Sigmoid colon (tissue), 7 donors: ENCODE data around the gene RHBDL3. TPM values are rescaled to one million over a fixed set of nuclear protein-coding genes. Genes with fewer than 3 reads are reported as not detected.

Source experiments
- DNase-seq: peaks from one replicate; pipeline ENCODE4 v3.0.0-alpha.2; 2019
- H3K27ac ChIP-seq, 4 donors: fragments of 200-600 bp; sonication (generic); one replicate each; pipeline ENCODE4 v1.5.1; 2016 to 2019; ENCODE audit warnings: mild to moderate bottlenecking in 1 of 4
- H3K27me3 ChIP-seq, 3 donors: fragments of 200-600 bp; sonication (generic); one replicate each; pipeline ENCODE4 v1.5.1; 2019; ENCODE audit warnings: mild to moderate bottlenecking in 1 of 3
- H3K36me3 ChIP-seq, 4 donors: fragments of 200-600 bp; sonication (generic); one replicate each; pipeline ENCODE4 v1.5.1; 2016 to 2019
- H3K4me1 ChIP-seq, 4 donors: fragments of 200-600 bp; sonication (generic); one replicate each; pipeline ENCODE4 v1.5.1; 2017 to 2019
- H3K4me3 ChIP-seq, 4 donors: fragments of 200-600 bp; sonication (generic); one replicate each; pipeline ENCODE4 v1.5.1; 2017 to 2019; ENCODE audit warnings: mild to moderate bottlenecking in 2 of 4, moderate library complexity in 1 of 4
- H3K9me3 ChIP-seq, 4 donors: fragments of 200-600 bp in 3 of 4; sonication (generic) in 3 of 4; one replicate each; pipeline versions ENCODE4 v1.5.1 to v1.6.1; 2013 to 2019
- CTCF ChIP-seq, 4 experiments: fragments of 450-650 bp in 3 of 4; fragments of 200-600 bp in 1 of 4; IDR thresholded peaks; one replicate each; pipeline ENCODE4 v1.5.1; 2016 to 2019; ENCODE audit warnings: antibody characterized with exemption in 4 of 4, mild to moderate bottlenecking in 3 of 4, moderate library complexity in 2 of 4
- EP300 ChIP-seq, 4 donors: sonication (generic); formaldehyde crosslinking; IDR thresholded peaks; one replicate each; pipeline ENCODE4 v1.6.1; 2017; ENCODE audit warnings: antibody characterized with exemption in 4 of 4
- POLR2A ChIP-seq, 2 donors: fragments of 450-650 bp; IDR thresholded peaks; one replicate each; pipeline ENCODE4 v1.6.1; 2016; ENCODE audit warnings: antibody characterized with exemption in 2 of 2, mild to moderate bottlenecking in 2 of 2, moderate library complexity in 2 of 2
- POLR2AphosphoS5 ChIP-seq, 4 donors: sonication (generic); formaldehyde crosslinking; IDR thresholded peaks; one replicate each; pipeline ENCODE4 v1.6.1; 2017; ENCODE audit warnings: antibody characterized with exemption in 4 of 4
- WGBS, 2 donors: extraction: QIAGEN DNeasy Blood & Tissue Kit; methylation state at CpG; one replicate each; pipeline ENCODE4 v1.1.7; 2013; 5-methylcytosine and 5-hydroxymethylcytosine counted together
- intact Hi-C: fragments of 100-400 bp; cut with DNase I; formaldehyde crosslinking; loops from one replicate; pipeline ENCODE4 v1.15.1; 2023
- polyA plus RNA-seq, 3 donors: library from polyadenylated mRNA; stranded (reverse); fragments of 200-250 nt; gene quantifications; one replicate each; pipeline ENCODE4 v1.2.3, GENCODE V29; 2013
- total RNA-seq, 4 donors: library from RNA; depleted of rRNA; stranded (reverse); fragments of >200 nt; gene quantifications; one replicate each; pipeline ENCODE4 v1.1.0, GENCODE V29; 2016
- donor health status: healthy with polysubstance abuse.
- donor health status: Bipolar disorder and iron deficiency.
- donor health status: healthy.

The RHBDL3 gene
- total and polyA plus RNA-seq, 7 donors: 0.23 to 0.83 (median 0.61) TPM; not detected in 1

- no peaks in the 10 kb centered on the region for H3K4me1 ChIP-seq
- no peaks in the 10 kb centered on the region for H3K36me3 ChIP-seq
- TF ChIP-seq CTCF (IDR thresholded peaks at IDR 0.05) (no peak), EP300 (IDR thresholded peaks at IDR 0.05) (no peak), POLR2AphosphoS5 (IDR thresholded peaks at IDR 0.05) (no peak), POLR2A (IDR thresholded peaks at IDR 0.05) (no peak)
- no peak for DNase-seq
- WGBS, 2 donors: 84 to 89% methylated on average over 9 of the region's 9 CpGs
- H3K9me3 ChIP-seq: no peaks in the 10 kb centered on the region
- H3K4me3 ChIP-seq: no peak overlapping the region
- intact Hi-C loops: no loop called here
- no peaks in the 10 kb centered on the region for H3K27me3 ChIP-seq
- H3K27ac ChIP-seq: no peak overlapping the region
Observed at GRCh38 chr17:32289471-32290070, 23.9 kb downstream of the RHBDL3 start.

DNA sequence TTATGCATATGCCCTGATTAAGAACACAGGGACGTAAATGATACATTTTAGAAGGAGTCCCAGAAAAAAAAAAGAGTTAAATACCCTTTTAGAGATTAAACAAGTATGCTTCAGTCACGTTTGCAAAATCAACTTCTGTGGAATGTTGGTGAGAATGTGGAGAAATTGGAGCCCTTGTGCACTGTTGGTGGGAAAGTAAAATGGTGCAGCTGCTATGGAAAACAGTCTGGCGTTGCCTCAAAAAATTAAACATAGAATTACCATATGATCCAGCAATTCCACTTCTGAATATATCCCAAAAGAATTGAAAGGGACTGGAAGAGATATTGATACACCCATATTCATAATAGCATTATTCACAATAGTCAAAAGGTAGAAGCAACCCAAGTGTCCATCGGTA is 26.5 kb downstream of the RHBDL3 start:
- intact Hi-C loops: no loop called here

DNA sequence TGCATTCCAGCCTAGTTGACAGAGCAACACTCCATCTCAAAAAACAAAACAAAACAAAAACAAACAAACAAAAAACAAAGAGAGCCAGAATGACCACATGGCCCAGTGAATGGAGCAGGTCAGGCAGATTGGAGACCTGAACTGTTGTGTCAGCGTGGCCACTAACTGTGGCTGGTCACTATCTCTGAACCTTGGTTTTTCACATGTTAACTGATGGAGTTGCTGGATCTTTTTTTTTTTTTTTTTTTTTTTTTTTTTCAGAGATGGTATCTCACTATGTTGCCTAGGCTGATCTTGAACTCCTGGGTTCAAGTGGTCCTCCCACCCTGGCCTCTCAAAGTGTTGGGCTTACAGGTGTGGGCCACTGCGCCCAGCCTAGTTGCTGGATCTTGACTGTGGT is 31.8 kb downstream of the RHBDL3 start:
- no peak for TF ChIP-seq POLR2AphosphoS5 (IDR thresholded peaks at IDR 0.05)
- TF ChIP-seq EP300 (IDR thresholded peaks at IDR 0.05): no peak
- TF ChIP-seq POLR2A (IDR thresholded peaks at IDR 0.05): no peak
- TF ChIP-seq CTCF (IDR thresholded peaks at IDR 0.05): no peak
- intact Hi-C loops: no loop called here
- DNase-seq: no peak
- H3K27ac ChIP-seq: no peak overlapping the region
- H3K4me1 ChIP-seq: peaks cover 0 to 11% (median 0%) of the 10 kb centered on the region in 4 donors
- no peak overlapping the region for H3K4me3 ChIP-seq
- H3K36me3 ChIP-seq: no peaks in the 10 kb centered on the region
- no peaks in the 10 kb centered on the region for H3K27me3 ChIP-seq
- H3K9me3 ChIP-seq: no peaks in the 10 kb centered on the region
- 92 to 97% methylated on average over 2 of the region's 2 CpGs for WGBS, 2 donors

More for the DNA sequence above, 26.5 kb downstream of the RHBDL3 start:
- Histone ChIP-seq H3K27me3 (no peaks in the 10 kb centered on the region), H3K27ac (no peak overlapping the region), H3K4me3 (no peak overlapping the region), H3K36me3 (no peaks in the 10 kb centered on the region), H3K4me1 (no peaks in the 10 kb centered on the region), H3K9me3 (no peaks in the 10 kb centered on the region)
- DNase-seq: no peak
- 72 to 76% methylated on average over 4 of the region's 4 CpGs for WGBS, 2 donors
- no peak for TF ChIP-seq POLR2AphosphoS5 (IDR thresholded peaks at IDR 0.05)
- no peak for TF ChIP-seq EP300 (IDR thresholded peaks at IDR 0.05)
- TF ChIP-seq CTCF (IDR thresholded peaks at IDR 0.05): no peak
- no peak for TF ChIP-seq POLR2A (IDR thresholded peaks at IDR 0.05)

DNA sequence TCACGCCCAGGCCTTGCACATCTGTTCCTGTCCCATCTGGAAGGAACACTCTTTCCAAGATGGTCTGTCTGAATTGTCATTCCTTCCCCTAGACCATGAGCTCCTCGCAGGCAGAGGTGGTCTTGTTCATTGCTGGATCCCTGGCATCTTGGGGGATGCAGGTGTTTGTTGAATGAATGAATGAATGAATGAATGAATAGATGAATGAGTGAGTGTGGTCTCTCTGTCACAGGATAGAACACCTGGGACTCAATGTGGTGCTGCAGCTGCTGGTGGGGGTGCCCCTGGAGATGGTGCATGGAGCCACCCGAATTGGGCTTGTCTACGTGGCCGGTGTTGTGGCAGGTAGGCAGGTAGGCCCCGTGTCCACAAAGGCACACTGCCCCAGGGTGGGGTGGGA is 32.2 kb downstream of the RHBDL3 start:
- peaks cover 0 to 11% (median 0%) of the 10 kb centered on the region in 4 donors for H3K4me1 ChIP-seq
- no peak overlapping the region for H3K4me3 ChIP-seq
- DNase-seq: no peak
- no peaks in the 10 kb centered on the region for H3K27me3 ChIP-seq
- no peaks in the 10 kb centered on the region for H3K9me3 ChIP-seq
- 94 to 95% methylated on average over 6 of the region's 6 CpGs for WGBS, 2 donors
- H3K36me3 ChIP-seq: no peaks in the 10 kb centered on the region
- no peak for TF ChIP-seq CTCF (IDR thresholded peaks at IDR 0.05)
- no peak for TF ChIP-seq EP300 (IDR thresholded peaks at IDR 0.05)
- TF ChIP-seq POLR2A (IDR thresholded peaks at IDR 0.05): no peak
- TF ChIP-seq POLR2AphosphoS5 (IDR thresholded peaks at IDR 0.05): no peak
- no peak overlapping the region for H3K27ac ChIP-seq
- intact Hi-C loops: no loop called here

- H3K9me3 ChIP-seq: no peaks in the 10 kb centered on the region
- 87 to 88% methylated on average over 6 of the region's 6 CpGs for WGBS, 2 donors
- H3K36me3 ChIP-seq: no peaks in the 10 kb centered on the region
- DNase-seq: no peak
- no peak for TF ChIP-seq POLR2A (IDR thresholded peaks at IDR 0.05)
- TF ChIP-seq POLR2AphosphoS5 (IDR thresholded peaks at IDR 0.05): no peak
- no peak for TF ChIP-seq CTCF (IDR thresholded peaks at IDR 0.05)
- no peak for TF ChIP-seq EP300 (IDR thresholded peaks at IDR 0.05)
- H3K4me3 ChIP-seq: no peak overlapping the region
- H3K27ac ChIP-seq: no peak overlapping the region
- peaks cover 0 to 11% (median 0%) of the 10 kb centered on the region in 4 donors for H3K4me1 ChIP-seq
- no peaks in the 10 kb centered on the region for H3K27me3 ChIP-seq
- intact Hi-C loops: no loop called here
Observed at GRCh38 chr17:32298298-32298697, 32.7 kb downstream of the RHBDL3 start.
